Activated T-helper 1 cell treated with anti-CD3 and anti-CD28 coated beads, Interleukin-12 subunit alpha, Interleukin-12 subunit beta, Interleukin-2, Interleukin-4 antibody, amounts not matched to agents 30 ng/mL and 10 ng/mL and 1 ng/mL, durations not matched to agents 14 hours and 24 hours and 36 hours (primary cell): ENCODE data around the gene LRMDA. TPM values are rescaled to one million over a fixed set of nuclear protein-coding genes. Genes with fewer than 3 reads are reported as not detected.

Experiments
- DNase-seq: peaks from one replicate; pipeline ENCODE4 v3.0.0; 2021; ENCODE audit warnings: low spot score
- H3K27ac Mint-ChIP-seq: one replicate; pipeline ENCODE4 v1.8.0; 2021; ENCODE audit warnings: mild to moderate bottlenecking, mixed read lengths
- H3K27me3 Mint-ChIP-seq: one replicate; pipeline ENCODE4 v1.8.0; 2022; ENCODE audit warnings: mild to moderate bottlenecking, moderate library complexity, mixed read lengths; ENCODE audit not compliant: insufficient read depth
- H3K36me3 Mint-ChIP-seq: one replicate; pipeline ENCODE4 v1.8.0; 2021; ENCODE audit warnings: low read depth, mixed read lengths
- H3K4me1 Mint-ChIP-seq: one replicate; pipeline ENCODE4 v1.8.0; 2021; ENCODE audit warnings: low read depth, mixed read lengths
- H3K4me3 Mint-ChIP-seq: one replicate; pipeline ENCODE4 v1.8.0; 2021; ENCODE audit warnings: mild to moderate bottlenecking, moderate library complexity, mixed read lengths
- H3K9me3 Mint-ChIP-seq: one replicate; pipeline ENCODE4 v1.8.0; 2021; ENCODE audit warnings: mixed read lengths
- intact Hi-C: fragments of 100-400 bp; cut with micrococcal nuclease; formaldehyde crosslinking; loops from one replicate; pipeline ENCODE4 v1.15.1; 2024
- total RNA-seq: library from RNA; stranded (reverse); gene quantifications from 2 replicates; pipeline ENCODE4 v1.2.3, GENCODE V29; 2022

The LRMDA gene
- total RNA-seq, 1 donor from 2014 or later = not detected

DNA sequence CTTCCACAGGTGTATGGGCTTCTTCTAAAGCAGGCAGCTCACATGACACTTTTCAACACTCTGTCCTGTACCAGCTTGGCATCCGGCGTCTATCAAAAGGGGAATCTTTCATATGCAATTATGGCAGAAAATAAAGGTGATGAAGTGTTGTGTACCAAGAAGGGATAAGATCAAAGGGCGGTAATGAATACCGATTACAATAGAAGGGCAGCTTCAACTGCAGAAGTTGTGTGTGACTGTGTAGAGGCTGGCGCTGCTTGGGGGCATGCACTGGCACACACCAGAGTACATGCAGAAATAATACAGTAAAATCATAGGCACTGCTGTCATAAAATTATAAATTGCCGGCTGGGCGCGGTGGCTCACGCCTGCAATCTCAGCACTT is 744.7 kb downstream of the LRMDA start:
- Mint-ChIP-seq H3K36me3 (no peaks in the 10 kb centered on the region), H3K9me3 (peaks cover 4% of the 10 kb centered on the region), H3K27ac (no peak overlapping the region), H3K4me3 (no peak overlapping the region), H3K27me3 (no peaks in the 10 kb centered on the region), H3K4me1 (no peaks in the 10 kb centered on the region)
- no peak for DNase-seq
- intact Hi-C loops = no loop called here

DNA sequence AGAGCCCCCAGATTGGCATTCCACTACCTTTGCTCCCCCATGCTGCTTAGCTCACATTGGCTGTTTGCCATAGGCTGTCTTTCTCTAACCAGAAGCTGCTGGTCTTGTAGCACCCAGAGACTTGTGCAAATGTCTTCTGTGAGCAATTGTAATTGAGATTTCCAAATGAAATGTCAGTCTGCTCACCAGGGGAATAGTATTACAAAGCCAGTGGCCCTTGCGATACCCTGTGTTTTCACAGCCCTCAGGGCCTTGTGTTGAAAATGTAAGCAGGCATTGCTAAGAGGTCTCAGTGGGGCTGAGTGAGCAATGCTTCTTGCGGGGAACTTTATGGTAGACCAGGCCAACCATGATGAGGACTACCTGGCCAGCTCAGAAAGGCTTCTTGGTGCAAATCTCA is 746.5 kb downstream of the LRMDA start:
- H3K4me1 Mint-ChIP-seq = no peaks in the 10 kb centered on the region
- no peaks in the 10 kb centered on the region for H3K27me3 Mint-ChIP-seq
- H3K36me3 Mint-ChIP-seq = no peaks in the 10 kb centered on the region
- intact Hi-C loops = no loop called here
- no peak overlapping the region for H3K27ac Mint-ChIP-seq
- peaks cover 4% of the 10 kb centered on the region for H3K9me3 Mint-ChIP-seq
- no peak for DNase-seq
- H3K4me3 Mint-ChIP-seq = no peak overlapping the region

DNA sequence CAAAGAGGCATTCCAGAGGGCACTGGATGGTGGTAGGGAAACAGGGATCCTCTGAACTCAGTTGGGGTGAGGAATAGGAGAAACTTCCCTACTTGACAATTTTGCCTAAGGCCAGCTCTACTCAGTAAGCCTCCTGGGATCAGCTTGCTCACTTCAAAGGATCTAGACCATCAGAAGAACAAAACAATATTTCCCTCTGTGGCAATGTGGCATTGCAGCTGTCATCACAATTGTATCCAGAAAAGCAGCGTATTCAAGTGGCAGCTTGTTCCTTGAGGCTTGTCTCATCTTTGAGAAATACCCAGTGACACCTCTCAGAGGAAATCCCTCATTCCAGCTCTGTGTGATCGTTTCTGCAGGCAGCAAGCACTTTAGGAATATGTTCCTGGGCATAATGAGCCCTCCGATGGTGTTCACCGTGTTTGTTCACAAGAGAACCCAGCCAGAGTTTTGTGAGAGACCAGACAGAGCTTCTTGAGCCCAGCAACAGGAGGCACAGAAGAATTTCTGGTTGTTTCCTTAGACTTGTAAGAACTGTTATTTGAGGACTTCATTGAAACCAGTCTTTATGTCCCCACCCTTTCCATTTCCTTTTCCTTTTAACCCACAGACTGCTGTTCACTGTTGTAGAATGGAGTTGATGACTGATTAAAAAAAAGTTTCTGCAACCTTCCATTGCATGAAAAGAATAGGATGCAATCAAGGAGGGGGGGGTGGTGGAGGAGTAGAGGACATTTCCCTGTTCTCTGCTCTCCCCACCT is 747.3 kb downstream of the LRMDA start:
- no peaks in the 10 kb centered on the region for H3K36me3 Mint-ChIP-seq
- H3K4me3 Mint-ChIP-seq = no peak overlapping the region
- H3K27me3 Mint-ChIP-seq = no peaks in the 10 kb centered on the region

DNA sequence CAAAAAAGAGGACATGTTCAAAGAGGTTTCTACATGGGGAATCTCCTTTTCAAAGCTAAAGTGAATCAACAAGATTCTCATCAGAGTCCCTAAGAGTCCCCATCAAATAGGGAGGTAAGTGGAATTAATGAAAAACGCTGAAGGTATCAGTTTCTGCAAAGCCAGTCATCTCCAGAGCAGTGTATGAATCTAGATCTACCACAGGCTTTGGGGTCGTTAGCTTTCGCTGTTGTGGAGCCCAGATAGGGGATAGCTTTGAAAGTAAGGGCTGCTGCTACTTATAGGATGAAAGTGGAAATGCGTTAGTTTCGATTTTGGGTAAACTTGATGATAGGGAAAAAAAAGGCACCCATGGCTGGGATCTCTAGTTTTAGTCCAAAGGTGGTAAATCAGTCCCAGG is 748.4 kb downstream of the LRMDA start:
- no peak overlapping the region for H3K4me3 Mint-ChIP-seq
- no peaks in the 10 kb centered on the region for H3K36me3 Mint-ChIP-seq
- H3K27ac Mint-ChIP-seq = no peak overlapping the region
- DNase-seq = no peak
- no peaks in the 10 kb centered on the region for H3K4me1 Mint-ChIP-seq
- intact Hi-C loops = no loop called here
- peaks cover 4% of the 10 kb centered on the region for H3K9me3 Mint-ChIP-seq
- no peaks in the 10 kb centered on the region for H3K27me3 Mint-ChIP-seq

More for the DNA sequence above, 747.3 kb downstream of the LRMDA start:
- H3K9me3 Mint-ChIP-seq = peaks cover 4% of the 10 kb centered on the region
- no peak for DNase-seq
- no peaks in the 10 kb centered on the region for H3K4me1 Mint-ChIP-seq
- intact Hi-C loops = no loop called here
- no peak overlapping the region for H3K27ac Mint-ChIP-seq

- no peak overlapping the region for H3K4me3 Mint-ChIP-seq
- no peak overlapping the region for H3K27ac Mint-ChIP-seq
- no peaks in the 10 kb centered on the region for H3K4me1 Mint-ChIP-seq
- H3K9me3 Mint-ChIP-seq = no peaks in the 10 kb centered on the region
- intact Hi-C loops = no loop called here
- H3K36me3 Mint-ChIP-seq = no peaks in the 10 kb centered on the region
- DNase-seq = no peak
- no peaks in the 10 kb centered on the region for H3K27me3 Mint-ChIP-seq
These were observed 753.2 kb downstream of the LRMDA start for GRCh38 chr10:76184647-76185046.

GRCh38 chr10:76185471-76186301 is 754.3 kb downstream of the LRMDA start:
- intact Hi-C loops = no loop called here
- H3K4me1 Mint-ChIP-seq = no peaks in the 10 kb centered on the region
- H3K27me3 Mint-ChIP-seq = no peaks in the 10 kb centered on the region
- no peak for DNase-seq
- no peaks in the 10 kb centered on the region for H3K9me3 Mint-ChIP-seq
- no peaks in the 10 kb centered on the region for H3K36me3 Mint-ChIP-seq
- no peak overlapping the region for H3K27ac Mint-ChIP-seq
- H3K4me3 Mint-ChIP-seq = no peak overlapping the region

DNA sequence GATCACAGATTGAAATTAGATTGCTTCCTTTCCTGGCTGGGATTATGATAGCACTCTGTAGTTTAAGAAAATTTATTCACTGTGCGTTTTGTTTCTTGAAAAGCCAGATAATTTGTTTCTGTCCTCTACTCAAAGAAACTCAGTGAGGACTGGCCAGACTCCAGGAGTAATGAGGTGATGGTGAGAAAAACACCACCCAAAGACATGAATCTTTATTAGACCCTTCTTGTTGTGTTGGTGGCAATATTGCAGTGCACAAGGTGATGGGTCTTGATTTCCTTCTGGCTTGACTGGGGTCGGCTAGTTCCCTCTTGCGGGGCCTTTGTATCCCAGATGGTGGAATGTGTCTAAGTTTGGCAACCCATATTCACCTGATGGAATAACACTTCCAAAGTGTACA is 756.8 kb downstream of the LRMDA start:
- Mint-ChIP-seq H3K36me3 (no peaks in the 10 kb centered on the region), H3K4me1 (no peaks in the 10 kb centered on the region), H3K27ac (no peak overlapping the region), H3K9me3 (no peaks in the 10 kb centered on the region), H3K4me3 (no peak overlapping the region), H3K27me3 (no peaks in the 10 kb centered on the region)
- intact Hi-C loops = no loop called here
- DNase-seq = no peak

DNA sequence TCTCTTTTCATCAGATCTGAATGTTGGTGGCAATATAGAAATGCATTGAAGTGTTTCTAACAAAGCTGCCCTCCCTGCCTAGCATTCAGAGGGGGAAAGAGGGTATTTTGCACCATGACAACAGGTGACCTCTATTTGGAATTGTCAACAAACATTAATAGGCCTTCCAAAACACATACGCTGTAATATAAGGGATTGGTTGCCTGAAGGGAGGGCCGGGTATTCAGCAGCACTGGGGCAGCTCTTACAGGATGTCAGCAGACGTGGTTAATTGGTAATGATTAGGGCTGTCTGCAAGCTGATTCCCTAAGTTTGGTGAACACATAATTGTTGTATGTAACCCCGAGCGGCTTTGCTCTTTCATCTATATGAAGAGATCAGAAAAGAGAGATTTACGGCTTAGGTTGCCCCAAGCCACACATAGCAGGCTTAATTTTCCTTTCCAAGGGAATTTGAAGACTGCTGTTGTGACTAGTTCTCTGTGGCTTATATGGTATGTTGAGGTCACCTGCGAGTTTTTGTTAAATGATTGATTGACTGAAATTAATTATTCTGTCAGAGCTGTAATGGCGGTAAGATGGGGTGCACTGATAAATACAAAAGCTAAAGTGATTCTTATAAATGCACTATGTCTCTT is 759.3 kb downstream of the LRMDA start:
- H3K4me1 Mint-ChIP-seq = no peaks in the 10 kb centered on the region
- no peaks in the 10 kb centered on the region for H3K36me3 Mint-ChIP-seq
- DNase-seq = no peak
- intact Hi-C loops = no loop called here
- H3K9me3 Mint-ChIP-seq = no peaks in the 10 kb centered on the region
- no peak overlapping the region for H3K4me3 Mint-ChIP-seq
- no peaks in the 10 kb centered on the region for H3K27me3 Mint-ChIP-seq
- no peak overlapping the region for H3K27ac Mint-ChIP-seq

GRCh38 chr10:76191336-76191735 is 759.9 kb downstream of the LRMDA start:
- H3K27ac Mint-ChIP-seq = no peak overlapping the region
- intact Hi-C loops = no loop called here

GRCh38 chr10:76192151-76192550 is 760.7 kb downstream of the LRMDA start:
- H3K9me3 Mint-ChIP-seq = no peaks in the 10 kb centered on the region
- no peak overlapping the region for H3K4me3 Mint-ChIP-seq
- no peak overlapping the region for H3K27ac Mint-ChIP-seq
- H3K27me3 Mint-ChIP-seq = no peaks in the 10 kb centered on the region
- H3K36me3 Mint-ChIP-seq = no peaks in the 10 kb centered on the region
- no peak for DNase-seq
- intact Hi-C loops = no loop called here
- H3K4me1 Mint-ChIP-seq = no peaks in the 10 kb centered on the region

More at GRCh38 chr10:76191336-76191735, 759.9 kb downstream of the LRMDA start:
- H3K9me3 Mint-ChIP-seq = no peaks in the 10 kb centered on the region
- DNase-seq = no peak
- H3K4me1 Mint-ChIP-seq = no peaks in the 10 kb centered on the region
- no peak overlapping the region for H3K4me3 Mint-ChIP-seq
- H3K27me3 Mint-ChIP-seq = no peaks in the 10 kb centered on the region
- H3K36me3 Mint-ChIP-seq = no peaks in the 10 kb centered on the region

- no peak for DNase-seq
- no peak overlapping the region for H3K4me3 Mint-ChIP-seq
- H3K27me3 Mint-ChIP-seq = no peaks in the 10 kb centered on the region
- intact Hi-C loops = no loop called here
- H3K9me3 Mint-ChIP-seq = no peaks in the 10 kb centered on the region
- H3K4me1 Mint-ChIP-seq = no peaks in the 10 kb centered on the region
- no peak overlapping the region for H3K27ac Mint-ChIP-seq
- no peaks in the 10 kb centered on the region for H3K36me3 Mint-ChIP-seq
These were observed 761.4 kb downstream of the LRMDA start for GRCh38 chr10:76192694-76193320.

DNA sequence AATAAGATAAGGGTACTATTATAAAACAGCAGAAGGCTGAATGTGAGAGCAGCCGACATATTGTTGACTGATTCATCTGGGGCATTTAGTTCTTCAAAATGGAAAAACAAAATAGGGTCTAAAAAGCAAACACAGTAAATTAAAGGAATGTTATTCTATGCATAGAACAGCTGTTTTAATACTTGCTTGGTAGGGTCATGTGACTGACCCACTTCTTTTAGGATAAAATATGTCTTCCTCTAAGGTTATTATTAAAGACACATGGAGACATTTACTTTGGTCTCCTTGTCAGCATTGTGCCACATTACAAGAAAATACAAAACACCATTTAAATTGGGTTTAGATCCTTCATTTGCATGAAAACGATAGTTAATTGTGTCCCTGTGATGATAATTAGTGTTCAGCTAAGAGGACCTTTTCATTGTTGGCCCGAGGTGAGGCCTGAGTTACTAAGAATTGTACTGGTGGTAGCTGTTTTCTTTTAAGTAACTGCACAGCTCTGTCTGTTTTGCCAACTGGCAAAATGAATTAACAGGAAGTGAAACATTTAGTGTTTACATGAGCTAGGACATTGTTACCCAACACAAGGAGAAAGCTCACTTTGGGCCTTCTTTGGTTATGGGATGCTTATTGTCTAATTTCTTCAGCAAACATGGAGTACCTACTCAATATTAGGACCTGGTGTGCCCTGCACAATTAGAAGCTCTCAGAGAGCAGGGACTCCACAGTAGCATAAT is 764.4 kb downstream of the LRMDA start:
- no peaks in the 10 kb centered on the region for H3K9me3 Mint-ChIP-seq
- DNase-seq = no peak
- H3K4me3 Mint-ChIP-seq = no peak overlapping the region
- intact Hi-C loops = no loop called here
- no peaks in the 10 kb centered on the region for H3K4me1 Mint-ChIP-seq
- H3K27ac Mint-ChIP-seq = no peak overlapping the region
- no peaks in the 10 kb centered on the region for H3K27me3 Mint-ChIP-seq
- H3K36me3 Mint-ChIP-seq = no peaks in the 10 kb centered on the region
